Stimulated activated naive CD8-positive, alpha-beta T cell treated with anti-CD3 and anti-CD28 coated beads, Interleukin-15, amount 100 ng/mL, for 72 hours (primary cell): ENCODE data around the gene ZNF367.
"Not testable (repeated sequence)": the region's sequence is repeated elsewhere in the genome, so short reads cannot be mapped to it uniquely, and the experiment has no call there.

ENCODE experiments used
- ATAC-seq: fragments of 150-1000 bp; cut with Tn5 transposase; 2 replicates; pipeline ENCODE4 v1.10.0; 2021; ENCODE audit warnings: mild to moderate bottlenecking, moderate library complexity
- DNase-seq, 2 donors: peaks; one replicate each; pipeline ENCODE4 v3.0.0; 2021 to 2022
- H3K27ac Mint-ChIP-seq, 2 donors: one replicate each; pipeline ENCODE4 v1.8.0; 2022; ENCODE audit warnings: mild to moderate bottlenecking in 2 of 2, mixed read lengths in 2 of 2, moderate library complexity in 2 of 2
- H3K27me3 Mint-ChIP-seq: one replicate; pipeline ENCODE4 v1.8.0; 2022; ENCODE audit warnings: mixed read lengths
- H3K4me1 Mint-ChIP-seq: one replicate; pipeline ENCODE4 v1.8.0; 2022; ENCODE audit warnings: mild to moderate bottlenecking, mixed read lengths
- H3K4me3 Mint-ChIP-seq, 2 donors: one replicate each; pipeline ENCODE4 v1.8.0; 2022; ENCODE audit warnings: mild to moderate bottlenecking in 2 of 2, mixed read lengths in 2 of 2, moderate library complexity in 1 of 2
- H3K9me3 Mint-ChIP-seq, 2 donors: one replicate each; pipeline ENCODE4 v1.8.0; 2022; ENCODE audit warnings: mixed read lengths in 2 of 2

Gene ZNF367

GRCh38 chr9:96394832-96395496, 23.2 kb downstream of the ZNF367 start:
- Mint-ChIP-seq H3K27ac (no peak overlapping the region), H3K9me3 (no peaks in the 10 kb centered on the region), H3K4me3 (no peak overlapping the region), H3K27me3 (no peaks in the 10 kb centered on the region), H3K4me1 (peaks cover 18% of the 10 kb centered on the region)
- ATAC-seq: no peak
- DNase-seq: no peak

GRCh38 chr9:96392263-96392662, 25.9 kb downstream of the ZNF367 start:
- H3K27me3 Mint-ChIP-seq: no peaks in the 10 kb centered on the region
- H3K9me3 Mint-ChIP-seq: no peaks in the 10 kb centered on the region
- no peak overlapping the region for H3K27ac Mint-ChIP-seq
- DNase-seq (no peak), ATAC-seq (no peak)
- H3K4me1 Mint-ChIP-seq: no peaks in the 10 kb centered on the region
- no peak overlapping the region for H3K4me3 Mint-ChIP-seq

DNA sequence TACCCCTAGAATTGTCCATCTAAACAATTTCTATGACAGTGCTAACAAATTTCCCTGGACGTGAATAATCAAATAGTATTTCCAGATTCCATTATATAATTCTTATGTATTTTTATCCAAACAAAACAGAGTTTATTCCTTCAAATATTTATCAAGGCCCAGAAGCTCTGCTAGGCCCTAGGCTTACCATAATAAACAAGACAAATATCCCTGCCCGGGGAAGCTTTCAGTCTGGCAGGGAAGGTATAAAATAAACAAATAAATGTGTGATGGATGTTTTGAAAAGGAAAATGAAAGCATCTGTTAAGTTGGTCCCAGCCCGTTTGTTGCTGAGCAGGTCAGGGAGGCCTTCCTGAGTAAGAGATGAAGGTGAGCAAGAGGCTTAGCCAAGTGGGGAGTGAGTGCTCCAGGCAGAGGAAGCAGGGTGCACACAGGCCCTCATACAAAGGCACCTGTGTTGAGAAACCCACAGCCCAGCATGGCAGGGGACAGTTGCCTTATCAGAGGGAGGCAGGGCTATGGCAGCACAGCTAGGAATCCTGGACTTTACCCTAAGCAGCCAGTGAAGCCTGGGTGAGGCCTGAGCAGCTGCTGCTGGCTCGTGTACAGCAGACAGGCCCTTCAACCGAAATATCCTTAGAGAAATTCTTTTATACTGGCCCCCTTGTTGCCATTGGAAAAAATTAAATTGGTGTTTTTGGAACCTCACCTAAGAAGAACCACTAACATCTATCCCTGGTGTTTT, 27.0 kb downstream of the ZNF367 start:
- ATAC-seq: no peak
- Mint-ChIP-seq H3K27me3 (no peaks in the 10 kb centered on the region), H3K4me3 (no peak overlapping the region), H3K4me1 (no peaks in the 10 kb centered on the region), H3K27ac (no peak overlapping the region), H3K9me3 (no peaks in the 10 kb centered on the region)
- no peak for DNase-seq

DNA sequence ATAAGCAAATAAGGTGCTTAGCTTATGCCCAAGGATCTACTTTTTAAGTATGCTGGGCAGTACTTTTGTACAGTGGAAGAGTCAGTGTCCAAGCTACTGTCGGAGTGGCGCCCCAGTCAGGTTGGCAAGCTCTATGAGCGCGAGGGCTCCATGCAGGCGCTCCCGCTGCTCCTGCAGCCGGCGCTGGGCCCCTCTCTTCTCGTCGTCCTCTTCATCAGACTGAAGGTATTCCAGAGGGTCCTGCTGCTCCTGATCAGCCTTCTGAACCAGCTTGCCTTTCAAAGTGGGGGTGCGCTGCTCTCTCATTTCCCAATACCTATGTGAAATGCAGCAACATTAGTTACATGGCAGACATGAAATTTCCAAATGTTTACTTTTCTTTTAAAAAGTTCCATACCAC, 30.0 kb downstream of the ZNF367 start:
- H3K4me3 Mint-ChIP-seq: no peak overlapping the region
- no peaks in the 10 kb centered on the region for H3K27me3 Mint-ChIP-seq
- no peaks in the 10 kb centered on the region for H3K9me3 Mint-ChIP-seq
- H3K4me1 Mint-ChIP-seq: peaks cover 9% of the 10 kb centered on the region
- ATAC-seq (no peak), DNase-seq (no peak)
- no peak overlapping the region for H3K27ac Mint-ChIP-seq

DNA sequence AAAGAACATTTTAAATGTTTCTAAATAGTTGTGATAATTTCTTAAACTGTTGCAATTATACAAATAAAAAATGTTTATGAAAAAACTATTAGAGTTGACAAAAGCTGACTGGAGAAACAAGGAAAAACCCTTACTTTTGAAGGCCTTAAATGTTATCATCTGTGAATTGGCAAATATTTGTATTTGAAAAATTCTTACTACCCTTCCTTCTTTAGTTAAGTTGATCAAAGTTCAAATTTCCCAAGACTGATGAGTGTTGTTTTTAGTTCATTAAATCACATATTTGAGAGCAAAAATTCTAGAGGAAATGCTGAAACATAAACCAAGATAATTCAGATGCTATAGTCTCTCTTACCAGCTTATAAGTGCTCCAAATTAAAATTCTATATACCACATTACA, 32.0 kb downstream of the ZNF367 start:
- no peak for DNase-seq
- Mint-ChIP-seq H3K9me3 (no peaks in the 10 kb centered on the region), H3K27me3 (no peaks in the 10 kb centered on the region), H3K27ac (no peak overlapping the region), H3K4me3 (no peak overlapping the region), H3K4me1 (peaks cover 24% of the 10 kb centered on the region)
- no peak for ATAC-seq

DNA sequence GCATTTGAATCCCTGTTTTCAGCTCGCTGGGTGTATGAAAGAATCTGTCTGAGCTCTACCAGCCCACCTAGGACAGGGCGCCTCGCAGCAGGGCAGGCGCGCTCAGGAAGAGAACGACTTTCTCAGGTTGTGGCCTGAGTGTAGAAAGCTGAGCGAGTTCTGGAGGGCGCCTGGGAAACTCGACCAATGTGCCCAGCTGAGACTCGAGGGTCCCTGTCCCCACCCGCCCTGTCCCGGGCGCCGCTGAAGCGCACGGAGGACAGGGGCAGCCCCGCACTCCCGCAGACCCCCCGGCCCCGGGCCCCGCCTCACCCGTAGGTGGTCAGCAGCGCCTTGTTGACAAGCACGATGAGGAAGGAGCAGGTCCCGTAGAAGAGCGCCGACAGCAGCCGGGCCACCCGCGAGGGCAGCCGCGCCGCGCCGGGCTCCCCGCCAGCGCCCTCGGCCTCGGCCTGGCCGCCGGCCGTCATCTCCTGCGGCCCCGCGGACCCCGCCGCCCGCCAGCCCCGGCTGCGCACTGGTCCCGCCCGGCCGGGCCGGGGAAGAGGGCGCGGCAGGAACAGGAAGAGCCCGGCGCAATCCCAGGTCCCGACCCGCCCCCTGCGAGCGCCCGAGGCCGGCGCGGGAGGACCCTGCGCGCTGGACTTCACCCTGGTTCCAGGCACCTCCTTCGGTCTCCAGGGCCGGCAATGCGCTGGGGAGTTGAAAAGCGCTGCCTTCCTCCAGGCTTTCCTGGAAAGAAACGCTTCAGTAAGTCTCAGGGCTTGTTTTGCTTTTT, 34.8 kb downstream of the ZNF367 start, which contains the start of gene SLC35D2:
SLC35D2 (minus strand) TSS at position 547 of the 778 bp plus-strand sequence; CDS start at position 470, 77 bp downstream.
- DNase-seq (peak; percentile 14 to 17), ATAC-seq (peak; percentile 73)
- H3K4me1 Mint-ChIP-seq: peaks cover 30% of the 10 kb centered on the region
- no peaks in the 10 kb centered on the region for H3K9me3 Mint-ChIP-seq
- no peaks in the 10 kb centered on the region for H3K27me3 Mint-ChIP-seq
- peak within 1 kb of the TSS; percentile 79 to 81 for H3K4me3 Mint-ChIP-seq
- peak within 1 kb of the TSS; percentile 78 to 84 for H3K27ac Mint-ChIP-seq

DNA sequence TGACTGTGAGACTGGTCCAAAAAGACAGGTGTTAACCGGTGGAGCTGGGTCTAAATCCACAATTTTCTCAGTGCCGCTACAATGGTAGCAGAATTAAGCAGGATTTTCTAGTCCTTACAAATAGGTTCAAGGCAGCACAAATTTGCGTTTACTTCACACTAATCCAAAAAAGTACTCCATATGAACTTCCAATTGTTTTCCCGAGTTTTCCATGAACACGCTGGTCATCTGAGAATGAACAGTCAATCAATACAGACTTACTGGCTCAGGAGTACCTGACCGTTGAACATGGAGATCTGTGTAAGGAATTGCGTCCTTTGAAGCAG, 35.4 kb downstream of the ZNF367 start:
- Mint-ChIP-seq H3K27me3 (no peaks in the 10 kb centered on the region), H3K4me1 (peaks cover 30% of the 10 kb centered on the region), H3K4me3 (peak overlapping the region; percentile 71), H3K27ac (no peak overlapping the region), H3K9me3 (no peaks in the 10 kb centered on the region)
- DNase-seq: no peak
- no peak for ATAC-seq

DNA sequence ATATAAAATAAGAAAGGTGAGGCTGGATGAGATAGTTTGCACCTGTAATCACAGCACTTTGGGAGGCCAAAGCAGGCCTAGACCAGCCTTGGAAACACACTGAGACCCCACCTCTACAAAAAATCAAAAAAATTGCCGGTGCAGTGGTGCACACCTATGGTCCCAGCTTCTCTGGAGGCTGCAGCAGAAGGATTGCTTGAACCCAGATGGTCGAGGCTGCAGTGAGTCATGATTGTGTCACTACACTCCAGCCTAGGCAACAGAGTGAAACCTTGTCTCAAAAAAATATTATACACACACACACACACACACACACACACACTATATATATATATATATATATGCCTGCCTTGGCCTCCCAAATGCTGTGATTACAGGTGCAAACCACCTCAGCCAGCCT, 36.0 kb downstream of the ZNF367 start:
- no peaks in the 10 kb centered on the region for H3K9me3 Mint-ChIP-seq
- H3K4me3 Mint-ChIP-seq: no peak overlapping the region
- no peak overlapping the region for H3K27ac Mint-ChIP-seq
- no peaks in the 10 kb centered on the region for H3K27me3 Mint-ChIP-seq
- DNase-seq (no peak), ATAC-seq (peak; percentile 26)
- peaks cover 36% of the 10 kb centered on the region for H3K4me1 Mint-ChIP-seq

DNA sequence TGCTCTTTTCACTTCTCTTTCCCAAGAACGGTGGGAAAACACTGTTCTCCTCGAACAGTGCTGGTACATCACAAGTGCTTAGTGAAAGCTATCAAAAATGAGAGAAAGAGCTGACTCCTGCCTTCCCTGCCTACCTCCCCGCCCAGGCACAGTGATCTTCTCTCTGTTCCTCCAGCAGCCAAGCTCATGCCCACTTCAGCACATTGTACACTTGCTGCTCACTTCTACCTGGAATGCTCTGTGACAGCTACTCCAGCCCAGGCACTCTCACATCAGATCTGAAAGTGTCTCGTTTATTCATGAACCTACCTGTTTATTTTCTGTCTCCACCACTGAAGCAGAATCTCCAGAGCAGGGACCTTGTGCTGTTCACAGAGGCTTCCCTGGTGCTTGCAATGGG, 36.5 kb downstream of the ZNF367 start:
- ATAC-seq (no peak), DNase-seq (no peak)
- H3K4me3 Mint-ChIP-seq: no peak overlapping the region
- H3K27me3 Mint-ChIP-seq: no peaks in the 10 kb centered on the region
- H3K9me3 Mint-ChIP-seq: no peaks in the 10 kb centered on the region
- peaks cover 36% of the 10 kb centered on the region for H3K4me1 Mint-ChIP-seq
- peak overlapping the region in 1 of 2 donors; percentile 72 for H3K27ac Mint-ChIP-seq

DNA sequence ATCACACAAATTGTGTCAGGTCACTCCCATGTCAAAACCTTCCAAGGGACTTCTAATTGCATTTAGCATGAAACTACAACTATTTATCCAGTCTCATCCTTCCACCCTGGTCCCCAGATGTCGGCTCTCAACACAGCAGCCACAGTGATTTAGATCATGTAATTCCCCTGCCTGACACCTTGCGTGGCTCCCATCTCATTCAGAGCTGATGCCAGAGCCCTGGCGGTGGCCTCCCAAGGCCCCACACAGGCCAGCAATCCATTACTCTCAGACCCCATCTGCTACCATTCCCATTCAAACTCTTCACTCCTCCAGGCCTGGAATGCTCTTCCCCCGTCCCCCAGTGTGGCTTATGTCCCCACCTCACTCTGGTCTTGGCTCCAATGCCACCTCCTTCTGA, 37.0 kb downstream of the ZNF367 start:
- no peaks in the 10 kb centered on the region for H3K9me3 Mint-ChIP-seq
- DNase-seq (no peak), ATAC-seq (no peak)
- H3K27me3 Mint-ChIP-seq: no peaks in the 10 kb centered on the region
- peaks cover 36% of the 10 kb centered on the region for H3K4me1 Mint-ChIP-seq
- H3K4me3 Mint-ChIP-seq: no peak overlapping the region
- H3K27ac Mint-ChIP-seq: peak overlapping the region in 1 of 2 donors; percentile 20

- no peaks in the 10 kb centered on the region for H3K27me3 Mint-ChIP-seq
- DNase-seq (no peak), ATAC-seq (no peak)
- no peaks in the 10 kb centered on the region for H3K9me3 Mint-ChIP-seq
- H3K4me3 Mint-ChIP-seq: no peak overlapping the region
- H3K4me1 Mint-ChIP-seq: peaks cover 36% of the 10 kb centered on the region
- no peak overlapping the region for H3K27ac Mint-ChIP-seq
These were observed 38.7 kb downstream of the ZNF367 start for GRCh38 chr9:96379461-96379860.

GRCh38 chr9:96378187-96378586, 40.0 kb downstream of the ZNF367 start:
- no peaks in the 10 kb centered on the region for H3K9me3 Mint-ChIP-seq
- H3K27me3 Mint-ChIP-seq: no peaks in the 10 kb centered on the region

DNA sequence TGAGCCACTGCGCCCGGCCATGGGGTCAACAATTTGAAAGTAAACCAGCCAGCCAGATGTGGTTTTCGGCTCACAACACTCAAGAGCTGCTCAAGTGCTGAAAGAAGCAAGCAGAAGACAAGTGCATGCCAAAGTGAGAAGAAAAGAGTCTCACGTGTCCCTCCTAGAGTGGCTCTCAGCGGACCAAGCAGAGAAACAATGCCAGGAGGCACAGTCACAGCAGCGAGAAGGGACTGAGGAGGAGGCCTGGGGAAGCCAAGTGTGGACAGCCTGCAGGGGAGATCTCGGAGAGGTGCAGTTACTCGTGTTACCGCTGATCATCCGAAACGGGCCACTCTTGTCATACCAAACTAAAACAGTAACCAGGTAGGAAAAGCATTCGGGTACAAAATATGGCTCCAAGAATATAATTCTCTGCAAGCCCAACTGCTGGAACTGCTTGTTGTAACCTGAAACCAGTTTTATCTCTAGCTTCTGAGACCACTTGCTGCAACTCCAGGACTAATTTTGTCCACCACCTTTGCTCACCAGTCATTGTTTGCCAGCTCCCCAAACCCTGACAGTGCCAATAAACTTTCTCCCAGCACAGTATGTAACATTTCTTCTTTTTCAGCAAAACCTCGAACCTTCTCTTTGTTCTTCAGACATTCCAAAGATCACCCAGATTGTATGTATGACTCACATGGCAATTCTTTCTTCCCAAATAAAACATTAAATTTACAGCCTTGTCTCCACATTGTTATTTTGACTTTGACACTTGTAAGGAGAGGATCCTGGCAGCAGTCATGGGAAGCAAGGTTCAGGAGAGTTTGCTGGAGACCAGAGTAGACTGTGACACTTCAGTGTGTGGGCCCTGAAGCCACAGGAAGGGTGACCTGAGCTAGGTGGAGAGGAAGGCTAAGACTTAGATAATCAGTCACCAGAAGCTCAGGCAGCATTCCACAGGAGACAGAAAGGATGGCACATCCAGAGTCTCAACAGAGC, 41.0 kb downstream of the ZNF367 start:
- DNase-seq (no peak), ATAC-seq (no peak)
- Mint-ChIP-seq H3K27me3 (no peaks in the 10 kb centered on the region), H3K27ac (no peak overlapping the region), H3K9me3 (no peaks in the 10 kb centered on the region), H3K4me3 (no peak overlapping the region), H3K4me1 (peaks cover 21% of the 10 kb centered on the region)

More at GRCh38 chr9:96378187-96378586, 40.0 kb downstream of the ZNF367 start:
- Mint-ChIP-seq H3K4me3 (no peak overlapping the region), H3K4me1 (peaks cover 27% of the 10 kb centered on the region), H3K27ac (no peak overlapping the region)
- ATAC-seq (no peak), DNase-seq (no peak)

DNA sequence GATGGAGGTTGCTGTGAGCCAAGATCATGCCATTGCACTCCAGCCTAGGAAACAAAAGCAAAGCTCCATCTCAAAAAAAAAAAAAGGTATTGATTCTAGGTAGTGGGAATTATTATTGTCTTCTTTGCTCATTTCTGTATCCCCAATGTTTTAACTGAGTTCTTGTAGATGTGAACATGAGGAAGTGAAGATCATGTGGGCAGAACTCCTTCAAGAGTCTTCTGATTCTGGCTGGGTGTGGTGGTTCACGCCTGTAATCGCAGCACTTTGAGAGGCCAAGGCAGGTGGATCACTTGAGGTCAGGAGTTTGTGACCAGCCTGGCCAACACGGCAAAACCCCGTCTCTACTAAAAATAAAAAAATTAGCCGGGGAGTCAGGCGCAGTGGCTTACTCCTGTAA, 42.7 kb downstream of the ZNF367 start:
- ATAC-seq, H3K27me3 Mint-ChIP-seq, H3K4me3 Mint-ChIP-seq, H3K9me3 Mint-ChIP-seq, DNase-seq, H3K27ac Mint-ChIP-seq, H3K4me1 Mint-ChIP-seq: not testable (repeated sequence)

DNA sequence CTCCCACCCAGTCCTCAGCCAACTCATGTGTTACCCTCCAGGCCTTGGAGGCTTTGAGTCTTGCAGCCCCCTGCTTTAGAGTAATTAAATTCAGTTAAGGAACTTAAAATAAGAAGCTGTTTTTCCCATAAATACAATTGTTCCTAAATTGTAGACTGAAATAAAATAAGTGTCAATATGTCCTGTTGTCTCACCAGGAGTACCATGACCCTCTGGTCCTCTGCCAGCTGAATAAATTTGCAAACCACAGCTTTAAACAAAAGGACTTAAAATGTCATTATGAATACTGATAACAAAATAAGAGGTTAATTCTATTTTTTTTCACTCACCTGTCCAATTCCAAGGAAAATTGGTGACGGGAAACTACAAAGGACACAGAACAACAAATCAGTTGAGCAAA, 50.2 kb downstream of the ZNF367 start:
- Mint-ChIP-seq H3K4me1 (no peaks in the 10 kb centered on the region), H3K27ac (no peak overlapping the region), H3K9me3 (no peaks in the 10 kb centered on the region)

More for the DNA sequence above, 50.2 kb downstream of the ZNF367 start:
- Mint-ChIP-seq H3K27me3 (no peaks in the 10 kb centered on the region), H3K4me3 (no peak overlapping the region)
- ATAC-seq: no peak
- no peak for DNase-seq
